Duodenal mucosa (tissue), 2 donors: Measurements from ENCODE around the gene C20orf96.

Experiments
- H3K27ac ChIP-seq: one replicate; pipeline ENCODE4 v1.7.0; 2013; ENCODE audit warnings: low read depth, low read length
- H3K27me3 ChIP-seq, 2 donors: one replicate each; pipeline ENCODE4 v1.7.0; 2013; ENCODE audit warnings: low read length in 2 of 2, control low read depth in 1 of 2; ENCODE audit not compliant: insufficient read depth in 2 of 2, control insufficient read depth in 1 of 2
- H3K36me3 ChIP-seq, 2 donors: one replicate each; pipeline ENCODE4 v1.7.0; 2013; ENCODE audit warnings: low read length in 2 of 2, control low read depth in 1 of 2; ENCODE audit not compliant: insufficient read depth in 2 of 2, control insufficient read depth in 1 of 2
- H3K4me1 ChIP-seq, 2 donors: one replicate each; pipeline ENCODE4 v1.7.0; 2013; ENCODE audit warnings: low read length in 2 of 2, control low read depth in 1 of 2; ENCODE audit not compliant: insufficient read depth in 2 of 2, control insufficient read depth in 1 of 2
- H3K4me3 ChIP-seq, 2 donors: one replicate each; pipeline ENCODE4 v1.7.0; 2013; ENCODE audit warnings: low read length in 2 of 2, low read depth in 1 of 2
- H3K9ac ChIP-seq, 2 donors: one replicate each; pipeline ENCODE4 v1.7.0; 2013; ENCODE audit warnings: low read length in 2 of 2, low read depth in 1 of 2
- H3K9me3 ChIP-seq, 2 donors: one replicate each; pipeline ENCODE4 v1.7.0; 2013; ENCODE audit warnings: low read length in 2 of 2, control low read depth in 1 of 2; ENCODE audit not compliant: control insufficient read depth in 1 of 2

C20orf96 gene

GRCh38 chr20:326645-327185, 36.2 kb upstream of the C20orf96 start:
- peak overlapping the region; percentile 18 to 49 for H3K9ac ChIP-seq
- no peaks in the 10 kb centered on the region for H3K9me3 ChIP-seq
- H3K36me3 ChIP-seq = no peaks in the 10 kb centered on the region
- peak overlapping the region; percentile 7 for H3K27ac ChIP-seq
- H3K4me3 ChIP-seq = peak overlapping the region; percentile 65 to 66
- peaks cover 7 to 24% of the 10 kb centered on the region in 2 donors for H3K4me1 ChIP-seq
- H3K27me3 ChIP-seq = no peaks in the 10 kb centered on the region

- Histone ChIP-seq H3K4me3 (peak overlapping the region; percentile 66 to 74), H3K9me3 (no peaks in the 10 kb centered on the region), H3K27ac (peak overlapping the region; percentile 64), H3K4me1 (peaks cover 7 to 24% of the 10 kb centered on the region in 2 donors), H3K27me3 (no peaks in the 10 kb centered on the region), H3K36me3 (no peaks in the 10 kb centered on the region), H3K9ac (peak overlapping the region; percentile 18 to 49)
Observed at GRCh38 chr20:325889-326644, 35.5 kb upstream of the C20orf96 start.

GRCh38 chr20:325045-325888, 34.7 kb upstream of the C20orf96 start, which contains the start of gene SOX12:
SOX12 (plus strand) TSS chr20:325552; CDS start chr20:325925, 373 bp downstream.
- no peaks in the 10 kb centered on the region for H3K36me3 ChIP-seq
- peaks cover 7 to 23% of the 10 kb centered on the region in 2 donors for H3K4me1 ChIP-seq
- H3K9ac ChIP-seq = peak within 1 kb of the TSS; percentile 92 to 93
- peak within 1 kb of the TSS; percentile 89 for H3K27ac ChIP-seq
- peak within 1 kb of the TSS; percentile 88 to 98 for H3K4me3 ChIP-seq
- no peaks in the 10 kb centered on the region for H3K27me3 ChIP-seq
- no peaks in the 10 kb centered on the region for H3K9me3 ChIP-seq

DNA sequence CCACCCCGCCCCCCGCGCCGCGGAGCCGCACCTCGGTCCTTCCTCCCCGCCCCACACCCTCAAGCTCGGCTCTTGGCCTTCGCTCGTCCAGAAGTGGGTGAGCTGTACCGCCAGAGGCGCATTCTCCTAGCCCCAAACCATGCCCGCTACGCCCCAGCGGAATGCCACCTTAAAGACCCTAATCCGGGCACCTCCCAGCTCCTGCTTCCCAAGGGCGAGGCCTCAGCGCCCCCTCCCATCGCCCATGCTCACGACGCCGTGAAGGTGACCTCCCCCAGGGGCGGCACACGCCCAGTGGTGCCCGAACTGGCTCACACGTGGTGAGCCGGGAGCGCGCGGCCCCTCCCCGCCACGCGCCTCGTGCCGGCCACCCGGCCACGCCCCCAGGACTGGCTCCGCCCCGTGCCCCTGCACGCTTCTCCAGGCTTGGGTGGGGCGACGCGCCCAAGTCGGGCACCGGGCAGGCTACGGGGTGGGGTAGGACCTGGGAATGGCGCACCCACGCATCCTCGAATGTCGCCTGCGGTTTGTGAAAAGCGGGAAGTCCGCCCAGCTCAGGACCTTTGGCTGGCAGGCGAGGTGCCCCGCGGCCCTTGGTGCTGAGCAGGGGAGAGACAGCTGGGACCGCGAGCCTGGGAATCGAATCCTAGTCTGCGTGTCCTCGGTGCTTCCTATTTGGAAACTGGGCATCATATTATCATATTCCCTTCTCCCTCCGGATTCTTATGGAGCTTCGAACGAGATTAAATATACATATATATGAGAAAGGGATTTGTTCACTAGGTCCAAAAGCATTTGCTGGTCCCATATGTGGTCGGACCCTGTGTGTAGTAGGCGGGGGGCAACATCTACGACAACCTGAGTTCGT, 33.9 kb upstream of the C20orf96 start:
- Histone ChIP-seq H3K9me3 (no peaks in the 10 kb centered on the region), H3K4me1 (peaks cover 7 to 21% of the 10 kb centered on the region in 2 donors), H3K27me3 (no peaks in the 10 kb centered on the region), H3K4me3 (peak overlapping the region; percentile 88 to 98), H3K9ac (peak overlapping the region; percentile 92 to 93), H3K27ac (peak overlapping the region; percentile 89), H3K36me3 (no peaks in the 10 kb centered on the region)

- Histone ChIP-seq H3K27me3 (no peaks in the 10 kb centered on the region), H3K36me3 (no peaks in the 10 kb centered on the region), H3K27ac (no peak overlapping the region), H3K9ac (no peak overlapping the region), H3K4me3 (no peak overlapping the region), H3K9me3 (no peaks in the 10 kb centered on the region), H3K4me1 (no peaks in the 10 kb centered on the region)
Observed at GRCh38 chr20:316316-317068, 25.9 kb upstream of the C20orf96 start.

DNA sequence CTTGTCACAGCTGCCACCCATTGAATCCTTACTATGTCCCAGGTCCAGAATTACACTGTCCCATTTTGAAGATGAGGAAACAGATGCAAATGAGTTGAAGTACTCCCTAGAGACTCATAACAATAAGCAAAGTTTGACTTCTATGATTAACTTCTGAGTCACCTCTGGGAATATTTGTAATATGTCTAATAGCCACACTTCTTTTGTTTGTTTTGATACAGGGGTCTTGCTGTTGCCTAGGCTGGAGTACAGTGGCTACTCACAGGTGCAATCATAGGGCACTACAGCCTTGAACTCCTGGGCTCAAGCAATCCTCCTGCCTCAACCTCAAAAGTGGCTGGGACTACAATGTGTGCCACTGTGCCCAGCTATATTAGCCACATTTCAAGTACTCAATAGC, 23.4 kb upstream of the C20orf96 start:
- no peak overlapping the region for H3K4me3 ChIP-seq
- no peak overlapping the region for H3K9ac ChIP-seq
- H3K27ac ChIP-seq = no peak overlapping the region

DNA sequence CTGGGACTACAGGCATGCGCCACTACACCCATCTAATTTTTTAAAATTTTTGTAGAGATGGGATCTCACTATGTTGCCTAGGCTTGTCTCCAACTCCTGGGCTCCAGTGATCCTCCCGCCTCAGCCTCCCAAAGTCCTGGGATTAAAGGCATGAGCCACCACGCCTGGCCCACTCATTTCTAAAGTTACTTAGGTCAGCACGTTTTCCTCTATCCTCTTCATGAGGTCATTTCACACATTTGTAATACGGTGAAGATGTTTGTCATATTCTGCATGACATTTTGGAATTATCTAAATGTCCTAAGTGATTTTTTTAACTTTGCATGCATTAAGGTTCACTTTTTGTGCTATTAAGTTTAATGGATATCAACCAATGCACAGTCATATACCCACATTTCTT, 22.9 kb upstream of the C20orf96 start:
- no peaks in the 10 kb centered on the region for H3K27me3 ChIP-seq
- H3K36me3 ChIP-seq = no peaks in the 10 kb centered on the region
- no peak overlapping the region for H3K9ac ChIP-seq
- no peak overlapping the region for H3K4me3 ChIP-seq
- no peaks in the 10 kb centered on the region for H3K9me3 ChIP-seq
- no peak overlapping the region for H3K27ac ChIP-seq
- peaks cover 4 to 10% of the 10 kb centered on the region in 2 donors for H3K4me1 ChIP-seq

More for the DNA sequence above, 23.4 kb upstream of the C20orf96 start:
- Histone ChIP-seq H3K27me3 (no peaks in the 10 kb centered on the region), H3K4me1 (peaks cover 4 to 6% of the 10 kb centered on the region in 2 donors), H3K9me3 (no peaks in the 10 kb centered on the region), H3K36me3 (no peaks in the 10 kb centered on the region)

DNA sequence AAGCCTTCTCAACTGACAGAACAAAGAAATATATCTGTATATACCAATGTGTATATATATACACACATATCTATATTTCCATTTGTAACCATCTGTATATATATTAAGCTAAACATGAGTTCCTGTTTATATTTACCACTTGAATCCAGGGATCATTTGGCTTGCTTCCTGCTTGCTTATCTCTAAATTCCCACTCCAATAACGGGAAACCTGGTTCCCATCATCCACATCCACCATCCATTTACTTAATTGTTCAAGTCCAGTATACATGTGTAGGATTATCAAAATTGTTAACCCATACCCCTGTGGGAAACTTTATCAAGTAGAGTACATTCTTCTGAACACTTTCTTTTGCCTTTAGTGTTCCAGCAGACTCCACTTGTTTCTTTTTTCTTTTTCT, 22.3 kb upstream of the C20orf96 start:
- Histone ChIP-seq H3K4me1 (peaks cover 4 to 10% of the 10 kb centered on the region in 2 donors), H3K36me3 (no peaks in the 10 kb centered on the region), H3K4me3 (no peak overlapping the region), H3K27ac (no peak overlapping the region), H3K9ac (no peak overlapping the region), H3K27me3 (no peaks in the 10 kb centered on the region), H3K9me3 (no peaks in the 10 kb centered on the region)

- H3K9ac ChIP-seq = no peak overlapping the region
- H3K27ac ChIP-seq = no peak overlapping the region
- no peaks in the 10 kb centered on the region for H3K9me3 ChIP-seq
- no peaks in the 10 kb centered on the region for H3K36me3 ChIP-seq
- H3K4me1 ChIP-seq = peaks cover 4 to 10% of the 10 kb centered on the region in 2 donors
- H3K4me3 ChIP-seq = no peak overlapping the region
- H3K27me3 ChIP-seq = no peaks in the 10 kb centered on the region
Observed at GRCh38 chr20:312067-312466, 21.5 kb upstream of the C20orf96 start.
